ENCODE data around the gene LRMDA.

The LRMDA gene

GRCh38 chr10:76152186-76152585 is 720.8 kb downstream of the LRMDA start:
- no peak overlapping the region for H3K4me3 ChIP-seq (ENCODE audit: low read length, poor library complexity, severe bottlenecking)
- H3K9me3 ChIP-seq (ENCODE audit: insufficient read depth, low read depth, low read length) = peaks cover 6% of the 10 kb centered on the region; the same call in 1 of the 2 replicates
- H3K4me2 ChIP-seq (ENCODE audit: low read depth, low read length, poor library complexity, severe bottlenecking) = no peak overlapping the region
- no peaks in the 10 kb centered on the region for H3K27me3 ChIP-seq (ENCODE audit: insufficient read depth, low read length, poor library complexity, severe bottlenecking)
- H3K9me2 ChIP-seq (replicated peaks; ENCODE audit: low read depth, low read length) = no peaks in the 10 kb centered on the region
- no peak overlapping the region for H2AFZ ChIP-seq (ENCODE audit: low read length)
- H3K79me2 ChIP-seq (ENCODE audit: insufficient read depth, low read length) = no peaks in the 10 kb centered on the region
- H3F3A ChIP-seq (ENCODE audit: low read depth) = no peaks in the 10 kb centered on the region
- H4K20me1 ChIP-seq (ENCODE audit: insufficient read depth, low read length, poor library complexity, severe bottlenecking) = no peaks in the 10 kb centered on the region
- no peak for TF ChIP-seq EZH2phosphoT487 (IDR thresholded peaks at IDR 0.05; ENCODE audit: borderline replicate concordance)
- no peak for TF ChIP-seq CTCF (conservative IDR thresholded peaks at IDR 0.05; ENCODE audit: low read length)
- no peak overlapping the region for H3K9ac ChIP-seq (ENCODE audit: low read depth, low read length, poor library complexity, severe bottlenecking)
- H3K36me3 ChIP-seq (ENCODE audit: insufficient read depth, low read length) = no peaks in the 10 kb centered on the region
- no peaks in the 10 kb centered on the region for H3K4me1 ChIP-seq (ENCODE audit: insufficient read depth, low read length, poor library complexity, severe bottlenecking)

DNA sequence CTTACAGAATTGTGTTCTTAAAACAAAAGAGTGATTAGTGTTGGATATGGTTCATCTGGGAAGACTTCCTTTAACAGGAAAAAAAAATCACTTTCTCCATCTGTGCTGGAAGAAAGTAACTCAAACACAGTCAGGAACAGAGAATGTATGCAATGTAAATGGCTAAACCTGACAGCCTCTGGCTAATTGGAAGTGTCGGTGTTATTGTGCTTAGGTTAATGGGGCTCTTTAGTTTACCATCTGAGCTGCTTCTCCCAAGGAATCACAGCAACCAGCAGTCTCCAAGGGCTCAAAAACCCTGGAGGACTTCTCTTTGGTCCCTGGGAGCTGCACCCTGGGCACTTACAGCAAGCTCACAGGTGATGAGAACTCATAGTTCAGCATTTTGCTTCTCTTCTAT is 724.5 kb downstream of the LRMDA start:
- Histone ChIP-seq H3F3A (ENCODE audit: low read depth) (no peaks in the 10 kb centered on the region), H3K27me3 (ENCODE audit: insufficient read depth, low read length, poor library complexity, severe bottlenecking) (no peaks in the 10 kb centered on the region), H3K4me1 (ENCODE audit: insufficient read depth, low read length, poor library complexity, severe bottlenecking) (no peaks in the 10 kb centered on the region), H3K4me2 (ENCODE audit: low read depth, low read length, poor library complexity, severe bottlenecking) (no peak overlapping the region), H3K9me2 (replicated peaks; ENCODE audit: low read depth, low read length) (no peaks in the 10 kb centered on the region), H3K9me3 (ENCODE audit: insufficient read depth, low read depth, low read length) (peaks cover 6% of the 10 kb centered on the region; the same call in 1 of the 2 replicates), H3K79me2 (ENCODE audit: insufficient read depth, low read length) (no peaks in the 10 kb centered on the region), H3K36me3 (ENCODE audit: insufficient read depth, low read length) (no peaks in the 10 kb centered on the region), H3K4me3 (ENCODE audit: low read length, poor library complexity, severe bottlenecking) (no peak overlapping the region), H3K9ac (ENCODE audit: low read depth, low read length, poor library complexity, severe bottlenecking) (no peak overlapping the region), H4K20me1 (ENCODE audit: insufficient read depth, low read length, poor library complexity, severe bottlenecking) (no peaks in the 10 kb centered on the region), H2AFZ (ENCODE audit: low read length) (no peak overlapping the region)
- TF ChIP-seq EZH2phosphoT487 (IDR thresholded peaks at IDR 0.05; ENCODE audit: borderline replicate concordance) (no peak), CTCF (conservative IDR thresholded peaks at IDR 0.05; ENCODE audit: low read length) (no peak)

DNA sequence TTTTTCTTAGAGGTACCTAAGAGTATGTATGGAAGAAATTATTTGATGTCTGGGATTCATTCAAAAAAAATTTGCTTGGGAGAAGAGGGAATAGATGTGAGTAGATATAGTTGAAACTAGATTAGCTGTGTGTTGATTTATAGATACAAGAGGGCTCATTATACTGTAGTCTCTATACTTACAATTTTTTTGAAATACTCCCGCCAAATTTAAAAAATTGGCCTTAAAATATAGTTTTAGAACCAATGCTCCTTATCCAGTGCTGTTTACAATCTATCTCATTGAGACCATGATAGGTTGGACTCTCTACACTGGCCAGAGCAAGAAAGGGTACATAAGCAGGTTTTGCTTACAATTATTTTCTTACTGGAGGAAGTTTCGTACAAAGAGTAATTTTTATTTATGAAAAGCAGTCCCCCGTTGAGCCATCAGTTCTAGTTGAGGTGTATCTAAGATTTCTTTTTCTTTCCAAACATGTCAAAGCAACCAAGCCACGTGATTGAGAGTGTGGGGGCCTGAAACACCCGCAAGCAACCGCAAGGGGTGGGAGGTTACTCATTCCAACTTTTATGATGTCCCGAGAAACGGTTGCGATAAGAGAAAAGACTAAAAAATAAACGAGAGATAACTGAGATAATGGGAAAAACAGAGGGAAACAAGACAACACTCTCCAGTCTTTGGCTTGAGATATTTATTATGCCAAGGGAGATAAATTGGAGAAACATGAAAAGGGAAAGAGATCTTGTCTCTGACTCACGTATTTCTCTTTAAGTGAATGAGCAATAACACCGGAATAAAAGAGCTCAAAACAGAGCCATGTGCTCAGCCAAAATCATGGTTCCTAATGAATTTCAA is 729.2 kb downstream of the LRMDA start:
- Histone ChIP-seq H4K20me1 (ENCODE audit: insufficient read depth, low read length, poor library complexity, severe bottlenecking) (no peaks in the 10 kb centered on the region), H2AFZ (ENCODE audit: low read length) (no peak overlapping the region), H3K9me2 (replicated peaks; ENCODE audit: low read depth, low read length) (no peaks in the 10 kb centered on the region), H3K36me3 (ENCODE audit: insufficient read depth, low read length) (no peaks in the 10 kb centered on the region), H3K27me3 (ENCODE audit: insufficient read depth, low read length, poor library complexity, severe bottlenecking) (no peaks in the 10 kb centered on the region), H3K79me2 (ENCODE audit: insufficient read depth, low read length) (no peaks in the 10 kb centered on the region), H3K9ac (ENCODE audit: low read depth, low read length, poor library complexity, severe bottlenecking) (no peak overlapping the region), H3K4me3 (ENCODE audit: low read length, poor library complexity, severe bottlenecking) (no peak overlapping the region), H3K4me2 (ENCODE audit: low read depth, low read length, poor library complexity, severe bottlenecking) (no peak overlapping the region), H3F3A (ENCODE audit: low read depth) (no peaks in the 10 kb centered on the region), H3K4me1 (ENCODE audit: insufficient read depth, low read length, poor library complexity, severe bottlenecking) (no peaks in the 10 kb centered on the region), H3K9me3 (ENCODE audit: insufficient read depth, low read depth, low read length) (no peaks in the 10 kb centered on the region)
- TF ChIP-seq CTCF (conservative IDR thresholded peaks at IDR 0.05; ENCODE audit: low read length) = no peak
- no peak for TF ChIP-seq EZH2phosphoT487 (IDR thresholded peaks at IDR 0.05; ENCODE audit: borderline replicate concordance)

All from Loucy (cell line).